K562 (cell line): ENCODE results near the gene PMM1. TPM values are rescaled to one million over a fixed set of nuclear protein-coding genes. Genes with fewer than 3 reads are reported as not detected.

Experiments used
- ADNP ChIP-seq: fragments of 200-800 bp; sonication (Bioruptor generic); IDR thresholded peaks from 2 replicates; pipeline ENCODE4 v1.6.1; 2016; ENCODE audit warnings: missing genetic modification characterization, missing compliant biosample characterization
- CXXC5 ChIP-seq: fragments of 250-450 bp; sonication (Bioruptor Pico); IDR thresholded peaks from 2 replicates; pipeline ENCODE4 v1.8.0; 2022; ENCODE audit warnings: inconsistent platforms, mild to moderate bottlenecking, moderate library complexity
- FOXJ3 ChIP-seq: sonication (generic); formaldehyde crosslinking; IDR thresholded peaks from 2 replicates; pipeline ENCODE4 v1.4.0; 2020; ENCODE audit warnings: mild to moderate bottlenecking, missing genetic modification reagents
- FOXP1 ChIP-seq: sonication (generic); formaldehyde crosslinking; IDR thresholded peaks from 2 replicates; pipeline ENCODE4 v1.8.0; 2022; ENCODE audit warnings: mild to moderate bottlenecking, missing genetic modification reagents
- GABPB2 ChIP-seq: fragments of 250-450 bp; sonication (Bioruptor Pico); conservative IDR thresholded peaks from 2 replicates; pipeline ENCODE4 v1.5.1; 2021; ENCODE audit warnings: mild to moderate bottlenecking
- HNRNPL ChIP-seq: fragments of 200-400 bp; formaldehyde crosslinking; IDR thresholded peaks from 2 replicates; pipeline ENCODE4 v1.6.1; 2017; ENCODE audit warnings: low read depth, mild to moderate bottlenecking, low read length
- HSF4 ChIP-seq: fragments of 250-450 bp; sonication (Bioruptor Pico); IDR thresholded peaks from 2 replicates; pipeline ENCODE4 v2.1.2; 2022; ENCODE audit warnings: mild to moderate bottlenecking, moderate library complexity, borderline replicate concordance
- KAT2B ChIP-seq: IDR thresholded peaks from one replicate; pipeline ENCODE4 v1.6.1; 2012; ENCODE audit warnings: low read depth, mild to moderate bottlenecking, control low read depth, inconsistent platforms, low read length, moderate library complexity
- NONO ChIP-seq, 2 experiments: fragments of 200-400 bp in 1 of 2; fragments of 450-650 bp in 1 of 2; formaldehyde crosslinking in 1 of 2; IDR thresholded peaks; 2 replicates each; pipeline ENCODE4 v1.6.1; 2017; ENCODE audit warnings: low read depth in 2 of 2, mild to moderate bottlenecking in 2 of 2, moderate library complexity in 2 of 2, low read length in 1 of 2
- NR2F6 ChIP-seq: fragments of 450-650 bp; formaldehyde crosslinking; IDR thresholded peaks from 2 replicates; pipeline ENCODE4 v1.4.0; 2020; ENCODE audit warnings: mild to moderate bottlenecking
- NR3C1 ChIP-seq: sonication (generic); formaldehyde crosslinking; IDR thresholded peaks from 2 replicates; pipeline ENCODE4 v1.8.1; 2022; ENCODE audit warnings: missing genetic modification reagents
- NR4A1 ChIP-seq, 2 experiments: fragments of 250-450 bp in 1 of 2; fragments of 450-650 bp in 1 of 2; sonication (Bioruptor Pico) in 1 of 2; IDR thresholded peaks; 2 replicates each; pipeline versions ENCODE4 v1.4.0 to v1.6.1; 2016 to 2020; ENCODE audit warnings: mild to moderate bottlenecking in 2 of 2, missing compliant biosample characterization in 1 of 2, missing genetic modification characterization in 1 of 2, moderate library complexity in 1 of 2
- POLR2H ChIP-seq: IDR thresholded peaks from 2 replicates; pipeline ENCODE4 v1.6.1; 2016; ENCODE audit warnings: missing genetic modification characterization, low read depth, mild to moderate bottlenecking, control low read depth, missing compliant biosample characterization, moderate library complexity
- STAT5A ChIP-seq: IDR thresholded peaks from 2 replicates; pipeline ENCODE4 v1.6.1; 2012; ENCODE audit warnings: low read length, inconsistent platforms, borderline replicate concordance
- TCFL5 ChIP-seq: fragments of 250-450 bp; sonication (Bioruptor Pico); conservative IDR thresholded peaks from 2 replicates; pipeline ENCODE4 v1.6.1; 2021; ENCODE audit warnings: mild to moderate bottlenecking, moderate library complexity, matching md5 sums
- TSC22D4 ChIP-seq: fragments of 450-650 bp; IDR thresholded peaks from 2 replicates; pipeline ENCODE4 v1.6.1; 2016; ENCODE audit warnings: missing genetic modification characterization, missing biosample characterization, control low read depth
- YY1 ChIP-seq, 3 experiments: IDR thresholded peaks; 2 replicates each; pipeline ENCODE4 v1.6.1; 2011; ENCODE audit warnings: low read length in 2 of 3, mild to moderate bottlenecking in 2 of 3, moderate library complexity in 2 of 3, borderline replicate concordance in 1 of 3, control low read depth in 1 of 3, low read depth in 1 of 3; ENCODE audit not compliant: insufficient read depth in 3 of 3, insufficient replicate concordance in 2 of 3, control insufficient read depth in 1 of 3, insufficient read length in 1 of 3; ENCODE audit errors: extremely low read depth in 1 of 3
- ZBED1 ChIP-seq: IDR thresholded peaks from 2 replicates; pipeline ENCODE4 v1.6.1; 2014
- ZNF263 ChIP-seq: sonication (generic); formaldehyde crosslinking; IDR thresholded peaks from 2 replicates; pipeline ENCODE4 v1.8.0; 2022; ENCODE audit warnings: mild to moderate bottlenecking, missing genetic modification reagents, borderline replicate concordance
- ZNF311 ChIP-seq: fragments of 250-450 bp; sonication (Bioruptor Pico); IDR thresholded peaks from 2 replicates; pipeline ENCODE4 v1.4.0; 2020; ENCODE audit warnings: mild to moderate bottlenecking, moderate library complexity
- polyA plus RNA-seq, 8 experiments: library from polyadenylated mRNA; depleted of rRNA in 4 of 8; stranded (reverse) in 5 of 8; unstranded in 3 of 8; fragments of >200 nt; fragmentation: Nextera tagmentation in 2 of 8; fragmentation: Illumina TruSeq in 1 of 8; extraction: Ambion mirVana in 2 of 8; extraction: Trizol in 1 of 8; gene quantifications; 2 replicates each; pipeline versions ENCODE4 v1.2.1 to v1.2.3, GENCODE V29; 2011 to 2014; ENCODE audit warnings: inconsistent platforms in 1 of 8, missing spikeins in 1 of 8
- total RNA-seq, 7 experiments: library from RNA; depleted of rRNA in 6 of 7; stranded (reverse); fragments of >200 nt in 6 of 7; fragmentation: Illumina TruSeq in 2 of 7; extraction: Trizol in 2 of 7; gene quantifications; 2 replicates each; pipeline versions ENCODE4 v1.2.1 to v1.2.3, GENCODE V29; 2011 to 2021; ENCODE audit warnings: low replicate concordance in 1 of 7
- TF ChIP-seq, protein P1 (sequence below): fragments of 250-450 bp; sonication (Bioruptor Pico); IDR thresholded peaks from 2 replicates; pipeline ENCODE4 v1.8.0; 2021; ENCODE audit warnings: borderline replicate concordance, mild to moderate bottlenecking, moderate library complexity; ENCODE audit not compliant: poor library complexity, severe bottlenecking
- TF ChIP-seq, protein P2 (sequence below): fragments of 250-450 bp; sonication (Bioruptor Pico); IDR thresholded peaks from 2 replicates; pipeline ENCODE4 v1.5.0; 2021
- TF ChIP-seq, protein P3 (sequence below): fragments of 450-650 bp; IDR thresholded peaks from 2 replicates; pipeline ENCODE4 v1.7.0; 2016; ENCODE audit warnings: borderline replicate concordance
- TF ChIP-seq, protein P4 (sequence below): sonication (generic); formaldehyde crosslinking; IDR thresholded peaks from 2 replicates; pipeline ENCODE4 v1.8.0; 2022; ENCODE audit warnings: mild to moderate bottlenecking, missing genetic modification reagents

Gene PMM1
- total and polyA plus RNA-seq, 9 of the 15 experiments (the other 6 are each of a cell fraction or from before 2014, with no cell fraction given), result 10.2 to 31.7 (median 20.3) TPM

DNA sequence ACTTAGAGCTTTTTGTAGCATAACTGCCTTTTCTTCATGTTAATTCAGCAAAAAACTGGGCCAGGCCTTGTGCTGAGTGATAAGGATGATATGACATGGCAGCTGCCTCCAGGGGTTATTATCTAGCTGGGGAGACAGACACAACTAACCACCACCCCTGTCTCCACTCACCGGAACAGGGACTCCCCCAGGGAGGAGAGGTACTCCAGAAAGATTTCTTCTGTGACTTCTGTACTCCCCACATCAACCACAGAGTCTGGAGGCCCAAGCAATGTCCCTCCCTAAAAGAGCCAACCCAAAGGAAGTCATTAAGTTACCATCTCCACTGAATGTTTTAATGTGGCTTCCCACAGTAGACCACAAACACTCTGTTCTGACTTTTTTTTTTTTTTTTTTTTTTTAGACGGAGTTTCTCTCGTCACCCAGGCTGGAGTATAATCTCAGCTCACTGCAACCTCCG lies 14.3 kb upstream of the PMM1 start (continued):
- TF ChIP-seq, protein P1, sequence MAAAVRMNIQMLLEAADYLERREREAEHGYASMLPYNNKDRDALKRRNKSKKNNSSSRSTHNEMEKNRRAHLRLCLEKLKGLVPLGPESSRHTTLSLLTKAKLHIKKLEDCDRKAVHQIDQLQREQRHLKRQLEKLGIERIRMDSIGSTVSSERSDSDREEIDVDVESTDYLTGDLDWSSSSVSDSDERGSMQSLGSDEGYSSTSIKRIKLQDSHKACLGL (CRISPR knock-in tag), result no peak
- TF ChIP-seq NONO (IDR thresholded peaks at IDR 0.05; ENCODE audit: low read depth in 2 of 2, low read length in 1 of 2) (no peak), TCFL5 (CRISPR knock-in tag) (no peak), YY1 (IDR thresholded peaks at IDR 0.05; ENCODE audit: borderline replicate concordance in 1 of 3, control insufficient read depth in 1 of 3, extremely low read depth in 1 of 3, insufficient read depth in 3 of 3, insufficient read length in 1 of 3, insufficient replicate concordance in 2 of 3, low read depth in 1 of 3, low read length in 2 of 3) (no peak), STAT5A (peak; percentile 53; the same call in 1 of the 2 replicates), NR3C1 (CRISPR knock-in tag) (no peak), HSF4 (CRISPR knock-in tag) (no peak), FOXP1 (no peak), KAT2B (no peak), TSC22D4 (tag) (no peak), FOXJ3 (no peak), ADNP (tag) (peak; percentile 39; the same call in 1 of the 2 replicates), NR4A1 (CRISPR knock-in tag; IDR thresholded peaks at IDR 0.05) (no peak), NR4A1 (tag; IDR thresholded peaks at IDR 0.05) (no peak), POLR2H (tag) (no peak), NR2F6 (no peak), ZBED1 (no peak), CXXC5 (CRISPR knock-in tag) (peak; percentile 45; the same call in 1 of the 2 replicates), ZNF311 (CRISPR knock-in tag) (0 out of 2 replicates have a peak, but pooled peaks have one; percentile 24), ZNF263 (CRISPR knock-in tag) (no peak), HNRNPL (no peak), GABPB2 (no peak)
- TF ChIP-seq, protein P2, sequence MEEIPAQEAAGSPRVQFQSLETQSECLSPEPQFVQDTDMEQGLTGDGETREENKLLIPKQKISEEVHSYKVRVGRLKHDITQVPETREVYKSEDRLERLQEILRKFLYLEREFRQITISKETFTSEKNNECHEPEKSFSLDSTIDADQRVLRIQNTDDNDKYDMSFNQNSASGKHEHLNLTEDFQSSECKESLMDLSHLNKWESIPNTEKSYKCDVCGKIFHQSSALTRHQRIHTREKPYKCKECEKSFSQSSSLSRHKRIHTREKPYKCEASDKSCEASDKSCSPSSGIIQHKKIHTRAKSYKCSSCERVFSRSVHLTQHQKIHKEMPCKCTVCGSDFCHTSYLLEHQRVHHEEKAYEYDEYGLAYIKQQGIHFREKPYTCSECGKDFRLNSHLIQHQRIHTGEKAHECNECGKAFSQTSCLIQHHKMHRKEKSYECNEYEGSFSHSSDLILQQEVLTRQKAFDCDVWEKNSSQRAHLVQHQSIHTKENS, result no peak
- TF ChIP-seq, protein P3, sequence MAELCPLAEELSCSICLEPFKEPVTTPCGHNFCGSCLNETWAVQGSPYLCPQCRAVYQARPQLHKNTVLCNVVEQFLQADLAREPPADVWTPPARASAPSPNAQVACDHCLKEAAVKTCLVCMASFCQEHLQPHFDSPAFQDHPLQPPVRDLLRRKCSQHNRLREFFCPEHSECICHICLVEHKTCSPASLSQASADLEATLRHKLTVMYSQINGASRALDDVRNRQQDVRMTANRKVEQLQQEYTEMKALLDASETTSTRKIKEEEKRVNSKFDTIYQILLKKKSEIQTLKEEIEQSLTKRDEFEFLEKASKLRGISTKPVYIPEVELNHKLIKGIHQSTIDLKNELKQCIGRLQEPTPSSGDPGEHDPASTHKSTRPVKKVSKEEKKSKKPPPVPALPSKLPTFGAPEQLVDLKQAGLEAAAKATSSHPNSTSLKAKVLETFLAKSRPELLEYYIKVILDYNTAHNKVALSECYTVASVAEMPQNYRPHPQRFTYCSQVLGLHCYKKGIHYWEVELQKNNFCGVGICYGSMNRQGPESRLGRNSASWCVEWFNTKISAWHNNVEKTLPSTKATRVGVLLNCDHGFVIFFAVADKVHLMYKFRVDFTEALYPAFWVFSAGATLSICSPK, result no peak
- TF ChIP-seq, protein P4, sequence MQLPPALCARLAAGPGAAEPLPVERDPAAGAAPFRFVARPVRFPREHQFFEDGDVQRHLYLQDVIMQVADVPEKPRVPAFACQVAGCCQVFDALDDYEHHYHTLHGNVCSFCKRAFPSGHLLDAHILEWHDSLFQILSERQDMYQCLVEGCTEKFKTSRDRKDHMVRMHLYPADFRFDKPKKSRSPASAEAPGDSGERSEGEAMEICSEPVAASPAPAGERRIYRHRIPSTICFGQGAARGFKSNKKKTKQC (CRISPR knock-in tag), result no peak
